ENCODE data around the gene SH2B3. TPM values are rescaled to one million over a fixed set of nuclear protein-coding genes. Genes with fewer than 3 reads are reported as not detected.

SH2B3 gene
- total and polyA plus RNA-seq, 2 experiments from 2014 or later: 9.4 to 42.8 TPM

DNA sequence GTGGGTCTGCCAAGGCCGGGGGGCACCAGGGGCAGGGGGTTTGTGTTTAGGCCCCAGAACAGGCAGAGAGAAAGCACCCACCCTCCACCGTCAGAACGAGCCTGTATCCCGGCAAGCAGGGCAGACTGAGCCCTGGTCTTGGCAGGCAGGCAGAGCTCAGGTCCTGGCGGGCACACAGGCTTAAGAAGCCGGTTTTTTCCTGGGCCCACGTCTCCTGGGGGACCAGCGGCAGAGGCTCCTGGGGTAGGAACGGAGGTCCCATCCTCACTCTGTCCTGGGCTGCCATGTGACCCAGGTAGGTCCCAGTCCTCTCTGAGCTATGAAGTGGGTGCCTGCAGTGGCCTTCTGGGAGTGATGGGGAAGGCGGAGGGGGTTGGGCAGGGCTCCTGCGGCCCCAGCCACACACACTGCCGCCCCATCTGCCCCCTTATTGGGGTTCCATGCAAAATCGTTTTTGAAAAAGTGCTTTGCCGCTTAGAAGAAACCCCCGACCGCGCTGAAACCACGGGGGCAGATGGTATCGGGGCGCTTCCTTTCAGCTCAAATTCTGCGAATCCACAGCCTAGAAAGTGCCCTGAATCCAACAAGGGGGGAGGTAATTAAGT is 24.2 kb downstream of the SH2B3 start:
- DNase-seq: no peak
- Histone ChIP-seq H3F3A (ENCODE audit: insufficient read depth) (peaks cover 34% of the 10 kb centered on the region), H3K4me1 (ENCODE audit: insufficient read depth) (peaks cover 51% of the 10 kb centered on the region), H3K36me3 (ENCODE audit: low read depth) (no peaks in the 10 kb centered on the region), H3K27me3 (replicated peaks; ENCODE audit: insufficient read depth) (no peaks in the 10 kb centered on the region), H4K20me1 (ENCODE audit: insufficient read depth) (no peaks in the 10 kb centered on the region), H3K9ac (no peak overlapping the region), H3K4me3 (no peak overlapping the region), H3K79me2 (ENCODE audit: insufficient read depth) (peaks cover 100% of the 10 kb centered on the region), H3K4me2 (ENCODE audit: unreplicated experiment) (no peak overlapping the region), H3K9me2 (ENCODE audit: insufficient read depth) (no peaks in the 10 kb centered on the region), H3K9me3 (ENCODE audit: low read depth) (no peaks in the 10 kb centered on the region), H3K27ac (no peak overlapping the region), H2AFZ (no peak overlapping the region)
- WGBS, 2 experiments (ENCODE audit: low coverage in 1 of 2, low lambda C conversion rate in 2 of 2, missing lambda C conversion rate in 2 of 2): 80 to 83% methylated on average over 20 to 21 of the region's 21 CpGs
- in situ Hi-C loops (cut with MboI): no loop called here
- TF ChIP-seq EZH2phosphoT487 (IDR thresholded peaks at IDR 0.05; ENCODE audit: insufficient read depth, low read depth): no peak
- no peak for TF ChIP-seq EZH2 (IDR thresholded peaks at IDR 0.05; ENCODE audit: insufficient read depth, poor library complexity, severe bottlenecking)

- H4K20me1 ChIP-seq (ENCODE audit: insufficient read depth): no peaks in the 10 kb centered on the region
- DNase-seq: no peak
- H3K27ac ChIP-seq: no peak overlapping the region
These were observed 25.0 kb downstream of the SH2B3 start for GRCh38 chr12:111430433-111431353.

GRCh38 chr12:111431772-111432171 is 26.0 kb downstream of the SH2B3 start:
- H3K36me3 ChIP-seq (ENCODE audit: low read depth): no peaks in the 10 kb centered on the region
- H3F3A ChIP-seq (ENCODE audit: insufficient read depth): peaks cover 42% of the 10 kb centered on the region
- no peaks in the 10 kb centered on the region for H4K20me1 ChIP-seq (ENCODE audit: insufficient read depth)
- no peak overlapping the region for H3K27ac ChIP-seq
- no peak overlapping the region for H2AFZ ChIP-seq
- TF ChIP-seq EZH2 (IDR thresholded peaks at IDR 0.05; ENCODE audit: insufficient read depth, poor library complexity, severe bottlenecking) (no peak), EZH2phosphoT487 (IDR thresholded peaks at IDR 0.05; ENCODE audit: insufficient read depth, low read depth) (no peak)
- no peaks in the 10 kb centered on the region for H3K27me3 ChIP-seq (replicated peaks; ENCODE audit: insufficient read depth)
- no peaks in the 10 kb centered on the region for H3K9me2 ChIP-seq (ENCODE audit: insufficient read depth)
- no peak overlapping the region for H3K4me3 ChIP-seq
- H3K79me2 ChIP-seq (ENCODE audit: insufficient read depth): peaks cover 100% of the 10 kb centered on the region
- no peaks in the 10 kb centered on the region for H3K9me3 ChIP-seq (ENCODE audit: low read depth)
- H3K9ac ChIP-seq: no peak overlapping the region
- H3K4me2 ChIP-seq (ENCODE audit: unreplicated experiment): no peak overlapping the region
- WGBS, 2 experiments (ENCODE audit: low coverage in 1 of 2, low lambda C conversion rate in 2 of 2, missing lambda C conversion rate in 2 of 2): 89 to 94% methylated on average over 6 of the region's 6 CpGs
- peaks cover 51% of the 10 kb centered on the region for H3K4me1 ChIP-seq (ENCODE audit: insufficient read depth)
- in situ Hi-C loops (cut with MboI): no loop called here
- DNase-seq: no peak

More at GRCh38 chr12:111430433-111431353, 25.0 kb downstream of the SH2B3 start:
- WGBS, 2 experiments (ENCODE audit: low coverage in 1 of 2, low lambda C conversion rate in 2 of 2, missing lambda C conversion rate in 2 of 2): 79 to 85% methylated on average over 8 to 17 of the region's 17 CpGs
- no peak overlapping the region for H3K4me3 ChIP-seq
- TF ChIP-seq EZH2 (IDR thresholded peaks at IDR 0.05; ENCODE audit: insufficient read depth, poor library complexity, severe bottlenecking) (no peak), EZH2phosphoT487 (IDR thresholded peaks at IDR 0.05; ENCODE audit: insufficient read depth, low read depth) (no peak)
- no peaks in the 10 kb centered on the region for H3K27me3 ChIP-seq (replicated peaks; ENCODE audit: insufficient read depth)
- H3K9me3 ChIP-seq (ENCODE audit: low read depth): no peaks in the 10 kb centered on the region
- H3K79me2 ChIP-seq (ENCODE audit: insufficient read depth): peaks cover 100% of the 10 kb centered on the region
- H2AFZ ChIP-seq: no peak overlapping the region
- in situ Hi-C loops (cut with MboI): no loop called here
- H3K4me2 ChIP-seq (ENCODE audit: unreplicated experiment): no peak overlapping the region
- no peaks in the 10 kb centered on the region for H3K36me3 ChIP-seq (ENCODE audit: low read depth)
- H3F3A ChIP-seq (ENCODE audit: insufficient read depth): peaks cover 42% of the 10 kb centered on the region
- no peaks in the 10 kb centered on the region for H3K9me2 ChIP-seq (ENCODE audit: insufficient read depth)
- H3K4me1 ChIP-seq (ENCODE audit: insufficient read depth): peaks cover 54% of the 10 kb centered on the region
- no peak overlapping the region for H3K9ac ChIP-seq

DNA sequence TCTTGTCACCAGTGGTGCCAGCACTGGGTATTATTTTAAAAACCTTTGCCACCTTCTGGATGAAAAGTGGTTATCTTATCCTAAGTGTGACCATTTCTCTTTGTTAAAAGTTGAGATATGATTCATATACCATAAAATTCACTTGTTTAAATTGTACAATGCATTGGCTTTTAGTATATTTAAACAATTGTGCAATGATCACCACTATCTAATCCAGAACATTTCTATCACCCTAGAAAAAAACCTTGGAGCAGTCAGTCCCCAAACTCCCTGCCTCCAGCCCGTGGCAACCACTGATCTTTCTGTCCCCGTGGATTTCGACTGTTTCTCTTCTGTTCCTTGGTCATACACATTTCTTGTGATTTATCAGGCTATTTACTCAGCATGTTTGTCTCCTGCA is 28.3 kb downstream of the SH2B3 start:
- in situ Hi-C loops (cut with MboI): no loop called here
- Histone ChIP-seq H3K79me2 (ENCODE audit: insufficient read depth) (peaks cover 100% of the 10 kb centered on the region), H3K36me3 (ENCODE audit: low read depth) (no peaks in the 10 kb centered on the region), H4K20me1 (ENCODE audit: insufficient read depth) (no peaks in the 10 kb centered on the region), H2AFZ (no peak overlapping the region), H3K4me2 (ENCODE audit: unreplicated experiment) (peak overlapping the region; percentile 70), H3K9me2 (ENCODE audit: insufficient read depth) (no peaks in the 10 kb centered on the region), H3K9me3 (ENCODE audit: low read depth) (no peaks in the 10 kb centered on the region), H3K9ac (peak overlapping the region; percentile 57), H3K27me3 (replicated peaks; ENCODE audit: insufficient read depth) (no peaks in the 10 kb centered on the region), H3K4me1 (ENCODE audit: insufficient read depth) (peaks cover 68% of the 10 kb centered on the region), H3F3A (ENCODE audit: insufficient read depth) (peaks cover 55% of the 10 kb centered on the region), H3K27ac (peak overlapping the region; percentile 69), H3K4me3 (peak overlapping the region; percentile 51)
- DNase-seq: no peak
- TF ChIP-seq EZH2 (IDR thresholded peaks at IDR 0.05; ENCODE audit: insufficient read depth, poor library complexity, severe bottlenecking) (no peak), EZH2phosphoT487 (IDR thresholded peaks at IDR 0.05; ENCODE audit: insufficient read depth, low read depth) (no peak)
- WGBS, 2 experiments (ENCODE audit: low coverage in 1 of 2, low lambda C conversion rate in 2 of 2, missing lambda C conversion rate in 2 of 2): 1 to 9% methylated on average over 3 of the region's 3 CpGs

All from GM23248 (cell line).